ENCODE measurements around the gene CDKN2C.

DNA sequence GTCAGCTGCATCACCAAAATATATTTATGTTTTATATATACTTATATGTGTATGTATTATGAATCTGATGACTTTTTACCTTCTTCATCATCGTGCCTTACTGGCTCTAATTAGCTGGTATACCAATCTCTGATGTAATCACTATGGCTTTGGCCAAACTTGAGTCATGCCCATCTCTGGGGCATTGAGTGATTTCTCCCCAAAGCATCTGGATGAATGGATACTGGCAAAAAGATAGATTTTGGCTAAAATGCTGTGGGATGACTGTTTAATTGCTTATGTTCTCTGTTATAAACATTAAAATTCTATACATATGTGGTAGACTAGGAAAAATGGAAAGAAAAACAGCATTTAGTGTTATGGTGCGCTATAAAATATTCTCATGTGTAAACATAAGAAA is 19.6 kb downstream of the CDKN2C start:
- TF ChIP-seq EP300 (IDR thresholded peaks at IDR 0.05): no peak
- TF ChIP-seq, protein P1, sequence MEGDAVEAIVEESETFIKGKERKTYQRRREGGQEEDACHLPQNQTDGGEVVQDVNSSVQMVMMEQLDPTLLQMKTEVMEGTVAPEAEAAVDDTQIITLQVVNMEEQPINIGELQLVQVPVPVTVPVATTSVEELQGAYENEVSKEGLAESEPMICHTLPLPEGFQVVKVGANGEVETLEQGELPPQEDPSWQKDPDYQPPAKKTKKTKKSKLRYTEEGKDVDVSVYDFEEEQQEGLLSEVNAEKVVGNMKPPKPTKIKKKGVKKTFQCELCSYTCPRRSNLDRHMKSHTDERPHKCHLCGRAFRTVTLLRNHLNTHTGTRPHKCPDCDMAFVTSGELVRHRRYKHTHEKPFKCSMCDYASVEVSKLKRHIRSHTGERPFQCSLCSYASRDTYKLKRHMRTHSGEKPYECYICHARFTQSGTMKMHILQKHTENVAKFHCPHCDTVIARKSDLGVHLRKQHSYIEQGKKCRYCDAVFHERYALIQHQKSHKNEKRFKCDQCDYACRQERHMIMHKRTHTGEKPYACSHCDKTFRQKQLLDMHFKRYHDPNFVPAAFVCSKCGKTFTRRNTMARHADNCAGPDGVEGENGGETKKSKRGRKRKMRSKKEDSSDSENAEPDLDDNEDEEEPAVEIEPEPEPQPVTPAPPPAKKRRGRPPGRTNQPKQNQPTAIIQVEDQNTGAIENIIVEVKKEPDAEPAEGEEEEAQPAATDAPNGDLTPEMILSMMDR (IDR thresholded peaks at IDR 0.05): no peak

Measured in upper lobe of left lung (tissue), 4 donors.